Stimulated activated CD8-positive, alpha-beta memory T cell treated with anti-CD3 and anti-CD28 coated beads, Interleukin-7, amount 100 ng/mL, for 48 hours (primary cell): Measurements from ENCODE around the gene NPM1.

Source experiments
- DNase-seq, 2 donors: peaks; one replicate each; pipeline ENCODE4 v3.0.0-alpha.2; 2020; ENCODE audit warnings: low read depth in 1 of 2; ENCODE audit errors: extremely low read depth in 1 of 2

Gene NPM1

GRCh38 chr5:171447226-171447625, 59.6 kb downstream of the NPM1 start:
- DNase-seq = no peak

GRCh38 chr5:171449426-171449825, 61.8 kb downstream of the NPM1 start:
- no peak for DNase-seq

GRCh38 chr5:171450423-171451331, 63.0 kb downstream of the NPM1 start:
- no peak for DNase-seq

GRCh38 chr5:171451421-171451820, 63.8 kb downstream of the NPM1 start:
- DNase-seq = no peak

- no peak for DNase-seq
Observed at GRCh38 chr5:171453056-171453725, 65.5 kb downstream of the NPM1 start.

GRCh38 chr5:171453988-171454387, 66.3 kb downstream of the NPM1 start:
- DNase-seq = no peak

GRCh38 chr5:171454549-171454948, 66.9 kb downstream of the NPM1 start:
- DNase-seq = no peak

- DNase-seq = no peak
Observed at GRCh38 chr5:171455522-171455921, 67.9 kb downstream of the NPM1 start.

GRCh38 chr5:171457208-171457981, 69.7 kb downstream of the NPM1 start:
- DNase-seq = no peak

- DNase-seq = no peak
Observed at GRCh38 chr5:171459839-171460238, 72.2 kb downstream of the NPM1 start.
